GM23338 (cell line): ENCODE measurements around the gene TMEM179. TPM values are rescaled to one million over a fixed set of nuclear protein-coding genes. Genes with fewer than 3 reads are reported as not detected.

Experiments used
- ATAC-seq: fragments of 200-7000 bp; cut with Tn5 transposase; 3 replicates; pipeline ENCODE4 v1.9.1; 2020
- DNase-seq: peaks from one replicate; pipeline ENCODE4 v3.0.0-alpha.2; 2015; ENCODE audit warnings: low spot score
- H2AFZ ChIP-seq: fragments of 200-600 bp; sonication (generic); 2 replicates; pipeline ENCODE4 v1.8.0; 2016; ENCODE audit warnings: antibody characterized with exemption, mild to moderate bottlenecking, moderate library complexity
- H3F3A ChIP-seq: fragments of 200-600 bp; sonication (generic); replicated peaks from 2 replicates; pipeline ENCODE4 v1.8.0; 2017; ENCODE audit warnings: antibody characterized with exemption, mixed run types, low read depth
- H3K27ac ChIP-seq: fragments of 200-600 bp; sonication (generic); 2 replicates; pipeline ENCODE4 v1.6.1; 2016; ENCODE audit warnings: low read depth
- H3K27me3 ChIP-seq: fragments of 200-600 bp; sonication (generic); 2 replicates; pipeline ENCODE4 v1.8.0; 2016; ENCODE audit warnings: mild to moderate bottlenecking, mixed run types, moderate library complexity; ENCODE audit not compliant: insufficient read depth
- H3K36me3 ChIP-seq: fragments of 200-600 bp; sonication (generic); 2 replicates; pipeline ENCODE4 v1.8.0; 2016; ENCODE audit warnings: mild to moderate bottlenecking; ENCODE audit not compliant: insufficient read depth
- H3K4me1 ChIP-seq: fragments of 200-600 bp; sonication (generic); 2 replicates; pipeline ENCODE4 v1.8.0; 2016; ENCODE audit warnings: mild to moderate bottlenecking, moderate library complexity; ENCODE audit not compliant: insufficient read depth
- H3K4me2 ChIP-seq: fragments of 200-600 bp; sonication (generic); 2 replicates; pipeline ENCODE4 v1.7.1; 2017; ENCODE audit warnings: mixed run types
- H3K4me3 ChIP-seq: fragments of 200-600 bp; sonication (generic); 2 replicates; pipeline ENCODE4 v1.6.1; 2016; ENCODE audit warnings: mixed run types
- H3K79me2 ChIP-seq: fragments of 200-600 bp; sonication (generic); replicated peaks from 2 replicates; pipeline ENCODE4 v1.8.0; 2017; ENCODE audit warnings: mild to moderate bottlenecking; ENCODE audit not compliant: insufficient read depth
- H3K9me2 ChIP-seq: fragments of 200-600 bp; sonication (generic); 2 replicates; pipeline ENCODE4 v1.8.0; 2017; ENCODE audit not compliant: insufficient read depth
- H4K20me1 ChIP-seq: fragments of 200-600 bp; sonication (generic); replicated peaks from 2 replicates; pipeline ENCODE4 v1.8.0; 2017; ENCODE audit warnings: mild to moderate bottlenecking; ENCODE audit not compliant: insufficient read depth
- H3K27ac Mint-ChIP-seq: 2 replicates; pipeline ENCODE4 v1.8.0; 2020; ENCODE audit warnings: inconsistent platforms, mild to moderate bottlenecking, moderate library complexity, mixed read lengths
- H3K27me3 Mint-ChIP-seq: 3 replicates; pipeline ENCODE4 v1.8.0; 2022; ENCODE audit warnings: low read depth, mild to moderate bottlenecking, moderate library complexity, mixed read lengths, inconsistent platforms; ENCODE audit not compliant: insufficient read depth, poor library complexity
- H3K36me3 Mint-ChIP-seq: 3 replicates; pipeline ENCODE4 v1.8.0; 2021; ENCODE audit warnings: low read depth, mild to moderate bottlenecking, inconsistent platforms, moderate library complexity, mixed read lengths
- H3K4me1 Mint-ChIP-seq: 3 replicates; pipeline ENCODE4 v1.8.0; 2020; ENCODE audit warnings: mild to moderate bottlenecking, inconsistent platforms, mixed read lengths
- H3K4me3 Mint-ChIP-seq: 3 replicates; pipeline ENCODE4 v1.8.0; 2021; ENCODE audit warnings: moderate library complexity, mild to moderate bottlenecking, inconsistent platforms, mixed read lengths
- H3K9me3 Mint-ChIP-seq: 3 replicates; pipeline ENCODE4 v1.8.0; 2020; ENCODE audit warnings: moderate library complexity, mild to moderate bottlenecking, inconsistent platforms, mixed read lengths
- CTCF ChIP-seq, 2 experiments: fragments of 200-600 bp in 1 of 2; sonication (generic) in 1 of 2; conservative IDR thresholded peaks; 2 replicates each; pipeline versions ENCODE4 v1.5.1 to v1.6.1; 2016 to 2017; ENCODE audit warnings: antibody characterized with exemption in 2 of 2, low read depth in 2 of 2, mild to moderate bottlenecking in 2 of 2, moderate library complexity in 1 of 2
- ETS1 ChIP-seq: IDR thresholded peaks from 2 replicates; pipeline ENCODE4 v1.6.1; 2016; ENCODE audit warnings: antibody characterized with exemption
- EZH2 ChIP-seq: fragments of 200-600 bp; sonication (generic); IDR thresholded peaks from one replicate; pipeline ENCODE4 v1.8.0; 2017; ENCODE audit warnings: antibody characterized with exemption, mild to moderate bottlenecking, low read depth; ENCODE audit not compliant: unreplicated experiment
- EZH2phosphoT487 ChIP-seq: fragments of 200-600 bp; sonication (generic); IDR thresholded peaks from one replicate; pipeline ENCODE4 v1.8.1; 2018; ENCODE audit warnings: antibody characterized with exemption; ENCODE audit not compliant: unreplicated experiment
- NANOG ChIP-seq: IDR thresholded peaks from 2 replicates; pipeline ENCODE4 v1.6.1; 2016; ENCODE audit warnings: antibody characterized with exemption, borderline replicate concordance
- REST ChIP-seq: IDR thresholded peaks from one replicate; pipeline ENCODE4 v1.6.1; 2018; ENCODE audit warnings: antibody characterized with exemption; ENCODE audit not compliant: unreplicated experiment
- ZNF114 ChIP-seq: fragments of 250-450 bp; sonication (Bioruptor Pico); IDR thresholded peaks from 2 replicates; pipeline ENCODE4 v1.5.0; 2020; ENCODE audit warnings: mild to moderate bottlenecking, moderate library complexity
- ZNF331 ChIP-seq: fragments of 250-450 bp; sonication (Bioruptor Pico); IDR thresholded peaks from 2 replicates; pipeline ENCODE4 v1.5.0; 2020; ENCODE audit warnings: low read depth, mild to moderate bottlenecking, moderate library complexity
- polyA plus RNA-seq: library from polyadenylated mRNA; unstranded; fragments of >200 nt; fragmentation: Nextera tagmentation; extraction: Ambion mirVana; gene quantifications from 2 replicates; pipeline ENCODE4 v1.2.1, GENCODE V29; 2016
- total RNA-seq: library from RNA; depleted of rRNA; stranded (reverse); fragments of >200 nt; shearing (Covaris generic); gene quantifications from 2 replicates; pipeline ENCODE4 v1.2.3, GENCODE V29; 2014

The TMEM179 gene
- total and polyA plus RNA-seq, 2 experiments from 2014 or later, result 1.0 to 4.8 TPM

- no peak for TF ChIP-seq REST
- TF ChIP-seq CTCF (conservative IDR thresholded peaks at IDR 0.05; ENCODE audit: low read depth in 2 of 2), result no peak
- no peak for TF ChIP-seq NANOG
- no peak for TF ChIP-seq ZNF331
- no peak for TF ChIP-seq EZH2phosphoT487
- TF ChIP-seq ETS1, result no peak
- no peak for TF ChIP-seq ZNF114 (CRISPR knock-in tag)
These were observed 16.9 kb downstream of the TMEM179 start (continued) for GRCh38 chr14:104587641-104588040.

GRCh38 chr14:104586832-104587620 lies 17.5 kb downstream of the TMEM179 start:
- DNase-seq (no peak), ATAC-seq (no peak)
- Histone ChIP-seq H3F3A (no peaks in the 10 kb centered on the region), H3K4me2 (no peak overlapping the region), H3K9me2 (no peaks in the 10 kb centered on the region), H3K27me3 (no peaks in the 10 kb centered on the region), H3K4me1 (no peaks in the 10 kb centered on the region), H3K4me3 (no peak overlapping the region), H2AFZ (no peak overlapping the region), H4K20me1 (no peaks in the 10 kb centered on the region), H3K27ac (no peak overlapping the region), H3K79me2 (no peaks in the 10 kb centered on the region), H3K36me3 (no peaks in the 10 kb centered on the region)
- H3K4me1 Mint-ChIP-seq, result peaks cover 2% of the 10 kb centered on the region; the same call in 1 of the 3 replicates
- no peaks in the 10 kb centered on the region; the same call in 2 of the 3 replicates for H3K36me3 Mint-ChIP-seq
- peaks cover 8% of the 10 kb centered on the region for H3K27me3 Mint-ChIP-seq
- H3K27ac Mint-ChIP-seq, result no peak overlapping the region
- H3K4me3 Mint-ChIP-seq, result no peak overlapping the region
- H3K9me3 Mint-ChIP-seq, result no peaks in the 10 kb centered on the region; the same call in 2 of the 3 replicates
- TF ChIP-seq CTCF (conservative IDR thresholded peaks at IDR 0.05; ENCODE audit: low read depth in 2 of 2) (no peak), ETS1 (no peak), EZH2 (no peak), REST (no peak), NANOG (no peak)
